KMS-11 (cell line): Measurements from ENCODE around the gene PTPRN2.

Experiments used
- H2AFZ ChIP-seq: fragments of 200-600 bp; sonication (generic); 2 replicates; pipeline ENCODE4 v1.6.1; 2016; ENCODE audit warnings: antibody characterized with exemption, mixed run types, low read depth
- H3K27ac ChIP-seq: fragments of 200-600 bp; sonication (generic); 2 replicates; pipeline ENCODE4 v1.6.1; 2016; ENCODE audit warnings: mild to moderate bottlenecking, mixed run types
- H3K27me3 ChIP-seq: fragments of 200-600 bp; sonication (generic); 2 replicates; pipeline ENCODE4 v1.6.1; 2017; ENCODE audit warnings: mild to moderate bottlenecking, low read depth, mixed run types, moderate library complexity; ENCODE audit not compliant: insufficient read depth
- H3K36me3 ChIP-seq: fragments of 200-600 bp; sonication (generic); 2 replicates; pipeline ENCODE4 v1.6.1; 2017; ENCODE audit warnings: mild to moderate bottlenecking, mixed run types; ENCODE audit not compliant: insufficient read depth
- H3K4me1 ChIP-seq: fragments of 200-600 bp; sonication (generic); 2 replicates; pipeline ENCODE4 v1.6.1; 2016; ENCODE audit warnings: mild to moderate bottlenecking, low read depth, mixed run types; ENCODE audit not compliant: poor library complexity, severe bottlenecking
- H3K4me2 ChIP-seq: fragments of 200-600 bp; sonication (generic); 2 replicates; pipeline ENCODE4 v1.7.0; 2016; ENCODE audit warnings: mild to moderate bottlenecking, mixed run types
- H3K4me3 ChIP-seq: fragments of 200-600 bp; sonication (generic); IDR thresholded peaks from 2 replicates; pipeline ENCODE4 v1.6.1; 2017; ENCODE audit warnings: low read depth, low read length, mixed read lengths; ENCODE audit not compliant: insufficient read depth
- H3K79me2 ChIP-seq: fragments of 200-600 bp; sonication (generic); 2 replicates; pipeline ENCODE4 v1.6.1; 2016; ENCODE audit warnings: low read depth, mixed run types; ENCODE audit not compliant: insufficient read depth
- H3K9ac ChIP-seq: fragments of 200-600 bp; sonication (generic); 2 replicates; pipeline ENCODE4 v1.6.1; 2016; ENCODE audit warnings: mild to moderate bottlenecking, mixed run types
- H4K20me1 ChIP-seq: fragments of 200-600 bp; sonication (generic); 2 replicates; pipeline ENCODE4 v1.6.1; 2016; ENCODE audit warnings: mild to moderate bottlenecking, mixed run types; ENCODE audit not compliant: insufficient read depth
- CTCF ChIP-seq: fragments of 200-600 bp; sonication (generic); conservative IDR thresholded peaks from 2 replicates; pipeline ENCODE4 v1.6.1; 2017; ENCODE audit warnings: low read depth, mild to moderate bottlenecking, antibody characterized with exemption, low read length, moderate library complexity, mixed read lengths

Gene PTPRN2

GRCh38 chr7:157824011-157824818 is 763.4 kb downstream of the PTPRN2 start:
- no peaks in the 10 kb centered on the region for H3K79me2 ChIP-seq
- H3K36me3 ChIP-seq = no peaks in the 10 kb centered on the region
- H3K4me3 ChIP-seq = no peak overlapping the region
- no peaks in the 10 kb centered on the region for H3K4me1 ChIP-seq
- no peak overlapping the region for H3K4me2 ChIP-seq
- no peak overlapping the region for H2AFZ ChIP-seq
- no peak overlapping the region for H3K9ac ChIP-seq
- no peak for TF ChIP-seq CTCF
- no peaks in the 10 kb centered on the region for H4K20me1 ChIP-seq
- no peaks in the 10 kb centered on the region for H3K27me3 ChIP-seq
- H3K27ac ChIP-seq = no peak overlapping the region

- H3K27me3 ChIP-seq = no peaks in the 10 kb centered on the region
- H3K36me3 ChIP-seq = no peaks in the 10 kb centered on the region
- H4K20me1 ChIP-seq = no peaks in the 10 kb centered on the region
- H3K79me2 ChIP-seq = no peaks in the 10 kb centered on the region
- no peak overlapping the region for H3K4me3 ChIP-seq
- H3K27ac ChIP-seq = no peak overlapping the region
- TF ChIP-seq CTCF = no peak
- no peak overlapping the region for H2AFZ ChIP-seq
- no peak overlapping the region for H3K9ac ChIP-seq
- no peaks in the 10 kb centered on the region for H3K4me1 ChIP-seq
- no peak overlapping the region for H3K4me2 ChIP-seq
Observed at GRCh38 chr7:157822688-157823031, 765.0 kb downstream of the PTPRN2 start.

- H3K79me2 ChIP-seq = no peaks in the 10 kb centered on the region
- no peak overlapping the region for H3K4me3 ChIP-seq
- H2AFZ ChIP-seq = no peak overlapping the region
- no peaks in the 10 kb centered on the region for H4K20me1 ChIP-seq
- H3K27ac ChIP-seq = no peak overlapping the region
- no peaks in the 10 kb centered on the region for H3K27me3 ChIP-seq
- H3K4me2 ChIP-seq = no peak overlapping the region
- no peak overlapping the region for H3K9ac ChIP-seq
- H3K36me3 ChIP-seq = no peaks in the 10 kb centered on the region
- no peak for TF ChIP-seq CTCF
- no peaks in the 10 kb centered on the region for H3K4me1 ChIP-seq
Observed at GRCh38 chr7:157821959-157822687, 765.5 kb downstream of the PTPRN2 start.

- no peak overlapping the region for H3K27ac ChIP-seq
- no peaks in the 10 kb centered on the region for H3K36me3 ChIP-seq
- H4K20me1 ChIP-seq = no peaks in the 10 kb centered on the region
- no peaks in the 10 kb centered on the region for H3K79me2 ChIP-seq
- H2AFZ ChIP-seq = no peak overlapping the region
- no peaks in the 10 kb centered on the region for H3K4me1 ChIP-seq
- peaks cover 3% of the 10 kb centered on the region; the same call in 1 of the 2 replicates for H3K27me3 ChIP-seq
- no peak overlapping the region for H3K9ac ChIP-seq
- no peak overlapping the region for H3K4me2 ChIP-seq
- no peak overlapping the region for H3K4me3 ChIP-seq
- no peak for TF ChIP-seq CTCF
Observed at GRCh38 chr7:157820796-157821195, 766.8 kb downstream of the PTPRN2 start.
